HG03354 (cell line): ENCODE measurements around the gene HSD17B12.
A peak's percentile ranks its signal among the peaks of the same experiment; 100 is the strongest.

Experiments
- ATAC-seq: cut with Tn5 transposase; IDR thresholded peaks from one replicate; pipeline ENCODE4 v1.9.1; 2021; ENCODE audit warnings: mild to moderate bottlenecking; ENCODE audit not compliant: unreplicated experiment, poor library complexity, severe bottlenecking

Gene HSD17B12

GRCh38 chr11:43686207-43686606, 5.7 kb downstream of the HSD17B12 start:
- no peak for ATAC-seq

GRCh38 chr11:43687120-43687791, 6.7 kb downstream of the HSD17B12 start:
- ATAC-seq: no peak

DNA sequence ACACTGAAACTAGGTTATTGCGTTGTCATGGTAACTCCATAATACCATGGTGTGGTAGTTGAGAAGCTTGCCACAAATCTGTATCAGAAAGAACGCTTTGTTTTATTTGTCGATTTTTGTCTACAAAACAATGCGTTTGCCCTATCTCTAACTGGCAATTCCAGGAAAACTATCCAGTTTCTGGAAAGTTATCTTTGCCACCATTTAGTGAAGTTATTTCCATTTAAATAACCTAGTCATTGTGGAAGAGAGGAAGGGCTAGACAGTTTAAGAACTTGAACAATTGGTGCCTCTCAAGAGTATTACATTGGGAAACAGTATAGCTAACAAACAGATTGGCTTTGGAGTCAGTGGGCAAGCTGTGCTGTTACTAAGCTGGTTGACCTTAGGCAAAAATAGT, 7.9 kb downstream of the HSD17B12 start:
- no peak for ATAC-seq

DNA sequence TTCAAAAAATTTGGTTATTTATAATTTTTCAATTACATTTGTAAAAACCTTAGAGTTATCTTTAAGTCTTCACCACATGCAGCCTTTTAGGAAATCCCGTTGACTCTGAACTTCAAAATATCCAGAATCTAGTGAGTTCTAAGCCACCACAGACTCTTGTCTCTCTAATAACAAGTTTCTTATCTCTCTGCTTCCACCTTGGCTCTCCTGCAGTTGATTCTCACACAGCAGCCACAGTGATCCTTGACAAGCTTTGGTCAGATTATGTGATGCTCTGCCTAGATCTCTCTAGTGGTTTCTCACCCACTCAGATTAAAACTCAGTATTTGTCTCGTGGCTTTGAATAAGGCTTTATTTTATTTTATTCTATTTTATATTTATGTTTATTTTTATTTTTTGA, 8.6 kb downstream of the HSD17B12 start:
- no peak for ATAC-seq

GRCh38 chr11:43690929-43691725, 10.6 kb downstream of the HSD17B12 start:
- no peak for ATAC-seq

DNA sequence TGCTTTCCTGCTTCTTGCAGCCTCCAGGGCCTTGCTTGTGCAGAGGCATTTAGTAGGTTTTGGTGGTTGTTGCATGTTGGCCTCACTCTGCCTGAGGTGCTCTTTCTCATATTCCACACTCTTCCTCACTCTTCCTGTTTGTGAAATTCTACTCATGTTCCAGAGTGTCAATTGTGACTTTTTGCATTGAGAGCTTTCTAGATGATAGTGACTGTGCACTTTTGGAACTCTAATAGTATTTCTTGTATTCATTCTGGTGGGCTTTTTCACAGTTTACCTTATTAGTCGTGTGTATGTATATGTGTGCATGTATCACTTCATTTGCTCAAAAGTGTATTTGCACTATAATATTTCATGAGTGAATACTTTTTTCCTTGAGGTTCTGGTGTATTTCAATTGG, 11.3 kb downstream of the HSD17B12 start:
- ATAC-seq: no peak

DNA sequence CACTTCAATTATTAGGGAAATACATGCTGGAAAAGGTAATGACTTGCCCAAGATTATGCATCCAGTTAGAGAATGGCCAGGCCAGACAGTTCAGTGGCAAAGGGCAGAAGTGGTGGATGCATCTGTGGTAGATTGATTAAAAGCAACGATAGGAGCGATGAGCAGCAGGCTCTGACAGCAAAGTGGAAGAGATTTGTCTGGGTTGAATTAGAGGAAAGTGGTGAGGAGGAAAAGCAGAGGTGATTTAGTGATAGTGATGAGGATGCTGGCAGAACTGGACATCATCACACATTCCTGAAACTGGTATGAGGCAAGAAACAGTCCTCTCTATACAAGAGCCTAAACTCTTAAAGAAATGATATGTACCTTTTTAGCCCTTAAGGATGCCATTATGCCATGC, 12.5 kb downstream of the HSD17B12 start:
- ATAC-seq: no peak

GRCh38 chr11:43693731-43694130, 13.2 kb downstream of the HSD17B12 start:
- no peak for ATAC-seq

GRCh38 chr11:43694477-43694876, 13.9 kb downstream of the HSD17B12 start:
- peak; percentile 78 for ATAC-seq

DNA sequence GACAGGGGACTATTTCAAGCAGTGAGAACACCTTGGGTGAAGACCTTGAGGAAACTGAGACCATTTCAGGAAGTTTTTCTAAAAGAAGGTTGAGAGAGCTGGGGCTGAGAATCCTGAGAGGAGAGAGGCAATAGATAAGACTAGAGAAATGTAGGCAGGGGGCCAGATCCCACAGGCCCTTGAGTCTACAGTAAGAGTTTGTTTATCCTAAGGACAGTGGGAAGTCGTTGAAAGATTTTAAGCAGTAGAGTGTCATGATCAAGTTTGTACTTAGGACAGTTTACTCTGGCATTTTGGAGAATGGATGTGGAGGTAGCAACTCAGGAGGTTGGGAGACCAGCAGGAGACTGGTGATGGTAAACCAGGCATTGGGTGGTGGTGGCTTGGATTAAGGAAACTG, 17.1 kb downstream of the HSD17B12 start:
- ATAC-seq: no peak

DNA sequence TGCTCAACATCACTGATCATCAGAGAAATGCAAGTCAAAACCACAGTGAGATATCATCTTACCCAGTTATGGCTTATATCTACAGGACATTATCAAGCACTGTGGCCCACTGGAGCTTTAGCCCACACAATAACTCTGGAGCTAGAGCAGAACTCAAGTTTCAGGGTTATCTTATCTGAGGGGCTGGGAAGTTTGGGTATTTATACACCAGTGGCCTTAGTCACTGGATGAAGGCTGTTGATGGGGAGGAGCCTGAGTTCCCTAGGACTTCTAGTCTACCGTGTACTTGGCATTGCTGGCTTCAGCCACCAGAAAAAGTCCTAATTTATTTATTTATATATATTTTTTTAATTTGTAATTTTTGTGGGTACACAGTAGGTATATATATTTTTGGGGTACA, 19.3 kb downstream of the HSD17B12 start:
- no peak for ATAC-seq

DNA sequence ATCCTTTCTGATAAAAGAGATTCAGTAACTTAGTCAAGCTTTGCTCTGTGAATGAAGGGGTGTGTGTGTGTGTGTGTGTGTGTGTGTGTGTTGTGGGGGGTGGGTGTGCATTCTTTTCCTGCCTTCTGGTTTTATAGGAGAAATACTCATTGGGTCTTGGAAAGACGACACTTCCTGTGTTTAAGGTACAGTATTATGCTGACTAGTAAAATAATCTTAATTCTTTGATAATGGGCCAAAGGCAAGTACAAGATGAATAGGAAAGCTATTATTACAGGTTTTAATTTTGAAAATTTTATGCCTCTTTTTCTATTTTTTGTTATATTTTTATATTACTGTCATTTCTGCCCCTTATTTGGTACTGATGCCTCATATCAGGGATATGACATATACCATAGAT, 26.1 kb downstream of the HSD17B12 start:
- no peak for ATAC-seq

DNA sequence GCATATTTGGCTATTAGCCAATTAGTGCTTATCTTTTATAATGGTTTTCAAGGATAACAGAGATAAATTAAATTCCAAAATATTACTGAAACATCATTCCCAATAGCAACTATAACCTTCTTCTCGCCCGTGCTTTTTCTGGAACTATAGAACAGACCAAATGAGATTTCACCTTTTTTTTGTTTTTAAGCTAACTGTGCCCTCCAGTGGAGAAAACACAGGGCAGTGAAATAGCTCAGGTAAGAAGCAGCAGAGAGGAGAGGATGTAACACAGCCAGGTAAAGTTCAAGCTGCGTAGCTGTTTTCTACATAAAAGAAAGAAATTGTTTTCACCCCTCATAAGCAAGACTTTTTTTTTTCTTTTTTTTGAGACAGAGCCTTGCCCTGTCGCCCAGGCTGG, 28.2 kb downstream of the HSD17B12 start:
- no peak for ATAC-seq

- ATAC-seq: no peak
These were observed 29.2 kb downstream of the HSD17B12 start for GRCh38 chr11:43709689-43710088.

DNA sequence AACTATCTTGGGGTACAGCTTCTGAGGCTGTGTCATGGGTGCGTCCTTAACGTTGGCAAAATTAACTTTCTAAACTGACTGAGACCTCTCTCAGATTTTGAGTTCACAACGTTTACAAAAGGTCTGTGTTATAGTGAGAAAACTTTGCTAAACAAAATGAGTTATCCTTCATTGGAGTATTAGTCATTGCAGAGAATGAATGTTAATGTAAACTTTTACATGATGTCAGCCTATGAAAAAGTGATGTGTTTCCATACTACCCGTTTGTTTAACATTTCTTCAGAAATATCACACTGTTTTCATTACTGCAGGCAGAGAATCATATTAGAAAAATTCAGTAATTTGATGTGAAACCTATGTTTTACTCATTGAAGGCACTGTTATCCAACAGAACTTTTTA, 32.1 kb downstream of the HSD17B12 start:
- no peak for ATAC-seq

DNA sequence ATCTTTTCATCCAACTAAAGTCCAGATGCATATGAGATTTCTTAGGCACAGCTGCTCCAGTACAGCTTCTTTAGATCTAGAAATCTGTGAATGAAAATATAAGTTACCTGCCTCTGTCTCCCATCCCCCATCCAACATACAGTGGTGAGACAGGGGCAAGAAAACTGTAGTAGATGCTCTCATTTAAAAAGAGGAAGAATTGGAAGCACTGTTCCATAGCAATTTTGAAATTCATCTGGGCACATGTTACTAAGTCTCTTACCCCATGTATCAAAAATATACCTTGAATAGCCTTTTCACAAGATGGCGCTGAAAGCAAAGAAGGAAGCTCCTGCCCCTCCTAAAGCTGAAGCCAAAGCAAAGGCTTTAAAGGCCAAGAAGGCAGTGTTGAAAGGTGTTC, 37.8 kb downstream of the HSD17B12 start:
- ATAC-seq: no peak

DNA sequence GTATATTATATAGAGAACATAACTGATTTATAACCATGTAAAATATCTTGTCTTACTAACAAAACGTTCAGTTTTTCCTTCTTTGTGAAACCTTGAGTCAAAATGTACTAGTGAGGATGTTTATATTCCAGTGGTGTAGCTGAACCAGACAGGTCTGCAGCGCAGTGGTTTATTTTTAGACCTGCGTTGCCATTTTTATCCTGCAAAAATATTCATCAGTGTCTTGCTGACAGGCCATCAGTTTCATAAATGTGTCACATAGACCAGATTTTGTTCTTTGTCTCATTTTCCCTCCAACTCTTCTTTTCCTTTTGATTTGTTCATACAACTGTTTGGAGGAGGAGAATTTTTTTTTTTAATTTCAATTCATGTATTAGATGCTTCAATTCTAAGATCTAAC, 43.1 kb downstream of the HSD17B12 start:
- no peak for ATAC-seq

- ATAC-seq: no peak
These were observed 51.7 kb downstream of the HSD17B12 start for GRCh38 chr11:43732225-43732624.

DNA sequence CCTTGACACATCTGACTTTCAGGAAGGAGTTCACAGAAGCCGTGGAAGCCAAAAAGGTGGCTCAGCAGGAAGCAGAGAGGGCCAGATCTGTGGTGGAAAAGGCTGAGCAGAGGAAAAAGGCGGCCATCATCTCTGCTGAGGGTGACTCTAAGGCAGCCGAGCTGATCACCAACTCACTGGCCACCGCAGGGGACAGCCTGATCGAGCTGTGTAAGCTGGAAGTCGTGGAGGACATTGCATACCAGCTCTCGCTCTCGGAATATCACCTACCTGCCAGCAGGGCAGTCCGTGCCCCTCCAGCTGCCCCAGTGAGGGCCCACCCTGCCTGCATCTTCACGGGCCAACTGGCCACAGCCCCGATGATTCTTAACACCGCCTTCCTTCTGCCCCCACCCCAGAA, 53.7 kb downstream of the HSD17B12 start:
- no peak for ATAC-seq

GRCh38 chr11:43735115-43735514, 54.6 kb downstream of the HSD17B12 start:
- ATAC-seq: no peak

DNA sequence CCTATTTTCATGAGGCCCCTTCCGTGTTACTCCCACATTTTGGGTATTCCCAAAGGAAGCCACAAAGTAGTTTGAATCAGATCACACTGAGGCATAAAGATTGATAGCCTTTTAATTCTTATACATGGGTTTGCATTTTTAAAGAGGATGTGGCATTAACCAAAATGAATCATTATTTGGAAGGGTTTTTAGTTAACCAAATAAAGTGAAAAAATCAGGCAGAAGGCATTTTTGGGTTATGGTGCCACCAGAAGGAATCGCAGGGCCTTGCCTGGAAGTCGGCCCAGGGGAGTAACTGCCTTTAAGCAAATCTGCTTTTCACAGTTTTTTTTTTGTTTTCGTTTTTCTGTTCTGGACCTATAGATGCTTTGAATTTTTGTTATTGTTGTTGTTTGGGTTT, 55.4 kb downstream of the HSD17B12 start:
- no peak for ATAC-seq
